K562 (cell line): ENCODE data around the gene PRKCQ.

Experiments used
- EZH2 ChIP-seq: IDR thresholded peaks from 2 replicates; pipeline ENCODE4 v1.6.1; 2012; ENCODE audit warnings: low read depth, mild to moderate bottlenecking, inconsistent platforms, low read length, borderline replicate concordance
- ZNF586 ChIP-seq: fragments of 450-650 bp; formaldehyde crosslinking; conservative IDR thresholded peaks from 2 replicates; pipeline ENCODE4 v1.4.0; 2020; ENCODE audit warnings: mild to moderate bottlenecking, moderate library complexity
- TF ChIP-seq, protein P1 (sequence below), 3 experiments: IDR thresholded peaks in 2 of 3; conservative IDR thresholded peaks in 1 of 3; 2 replicates each; pipeline ENCODE4 v1.5.1; 2011 to 2012; ENCODE audit warnings: low read length in 3 of 3, mild to moderate bottlenecking in 3 of 3, control low read depth in 2 of 3, improper control_type of control experiment in 1 of 3, inconsistent platforms in 1 of 3, low read depth in 1 of 3, mixed read lengths in 1 of 3, moderate library complexity in 1 of 3; ENCODE audit not compliant: insufficient read depth in 2 of 3

DNA sequence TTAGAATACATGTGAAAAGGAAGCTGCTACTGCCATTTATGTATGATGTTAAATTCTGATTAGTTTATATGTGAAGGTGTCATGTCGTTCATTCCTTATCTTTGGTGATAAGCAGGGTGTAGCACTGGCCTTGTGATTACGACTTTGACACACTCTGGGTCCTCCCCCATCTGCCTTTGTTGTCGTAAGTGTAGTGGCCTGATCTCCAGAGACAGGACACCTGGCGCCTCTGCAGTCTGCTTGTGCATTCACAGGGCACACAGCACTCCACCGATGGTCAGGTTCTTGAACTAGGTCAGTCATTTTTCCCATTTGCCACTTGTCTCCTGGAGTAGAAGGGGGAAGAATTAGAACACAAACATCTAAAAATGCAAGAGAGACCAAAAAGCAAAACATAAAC, 186.0 kb downstream of the PRKCQ start:
- TF ChIP-seq ZNF586 (CRISPR knock-in tag): no peak
- TF ChIP-seq EZH2: no peak
- TF ChIP-seq, protein P1, sequence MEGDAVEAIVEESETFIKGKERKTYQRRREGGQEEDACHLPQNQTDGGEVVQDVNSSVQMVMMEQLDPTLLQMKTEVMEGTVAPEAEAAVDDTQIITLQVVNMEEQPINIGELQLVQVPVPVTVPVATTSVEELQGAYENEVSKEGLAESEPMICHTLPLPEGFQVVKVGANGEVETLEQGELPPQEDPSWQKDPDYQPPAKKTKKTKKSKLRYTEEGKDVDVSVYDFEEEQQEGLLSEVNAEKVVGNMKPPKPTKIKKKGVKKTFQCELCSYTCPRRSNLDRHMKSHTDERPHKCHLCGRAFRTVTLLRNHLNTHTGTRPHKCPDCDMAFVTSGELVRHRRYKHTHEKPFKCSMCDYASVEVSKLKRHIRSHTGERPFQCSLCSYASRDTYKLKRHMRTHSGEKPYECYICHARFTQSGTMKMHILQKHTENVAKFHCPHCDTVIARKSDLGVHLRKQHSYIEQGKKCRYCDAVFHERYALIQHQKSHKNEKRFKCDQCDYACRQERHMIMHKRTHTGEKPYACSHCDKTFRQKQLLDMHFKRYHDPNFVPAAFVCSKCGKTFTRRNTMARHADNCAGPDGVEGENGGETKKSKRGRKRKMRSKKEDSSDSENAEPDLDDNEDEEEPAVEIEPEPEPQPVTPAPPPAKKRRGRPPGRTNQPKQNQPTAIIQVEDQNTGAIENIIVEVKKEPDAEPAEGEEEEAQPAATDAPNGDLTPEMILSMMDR (IDR thresholded peaks at IDR 0.05 in 2 of 3, conservative IDR thresholded peaks at IDR 0.05 in 1 of 3; ENCODE audit: insufficient read depth in 2 of 3, low read depth in 1 of 3, low read length in 3 of 3): no peak; a peak in 1 of 6 replicates
